ENCODE measurements around the gene FAM89B. TPM values are rescaled to one million over a fixed set of nuclear protein-coding genes. Genes with fewer than 3 reads are reported as not detected.

Gene FAM89B
- total RNA-seq, 1 donor from 2014 or later, result 47.5 TPM

DNA sequence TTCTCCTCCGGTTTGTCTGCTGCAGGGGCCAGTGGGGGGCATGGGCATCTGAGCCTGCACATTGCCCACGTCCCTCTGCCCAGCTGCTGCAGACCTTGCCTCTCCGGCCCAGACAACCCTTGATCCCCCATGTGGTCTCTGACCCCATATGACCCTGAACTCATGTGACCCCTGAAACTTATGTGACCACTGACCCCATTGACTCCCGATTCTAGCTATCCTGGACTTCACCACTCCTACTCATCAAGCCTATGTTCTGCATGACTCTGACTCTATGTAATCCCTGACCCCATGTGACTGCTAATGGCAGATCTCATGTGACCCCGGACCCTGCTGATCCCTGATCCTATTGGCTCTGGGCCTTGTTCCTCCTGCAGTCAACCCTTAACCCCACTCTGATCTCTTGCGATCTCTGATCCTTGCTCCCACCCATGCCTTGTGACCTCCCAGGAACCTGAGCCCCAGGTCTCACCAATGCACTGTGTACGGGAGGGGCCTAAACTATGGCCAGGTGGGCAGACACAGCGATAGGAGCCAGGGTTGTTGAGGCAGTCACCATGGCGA is 19.9 kb upstream of the FAM89B start:
- Mint-ChIP-seq H3K9me3 (ENCODE audit: unreplicated experiment) (peaks cover 5% of the 10 kb centered on the region), H3K4me3 (ENCODE audit: unreplicated experiment) (peak overlapping the region; percentile 72), H3K27me3 (ENCODE audit: low read depth, unreplicated experiment) (peaks cover 33% of the 10 kb centered on the region), H3K27ac (ENCODE audit: unreplicated experiment) (no peak overlapping the region), H3K4me1 (ENCODE audit: low read depth, unreplicated experiment) (peaks cover 17% of the 10 kb centered on the region), H3K36me3 (ENCODE audit: low read depth, unreplicated experiment) (peaks cover 23% of the 10 kb centered on the region)
- H3K9me3 ChIP-seq (ENCODE audit: insufficient read depth, low read depth, low read length), result no peaks in the 10 kb centered on the region
- FAIRE-seq (no peak), DNase-seq (ENCODE audit: low read depth) (no peak)
- H3K36me3 ChIP-seq (ENCODE audit: insufficient read depth, low read length), result peaks cover 19% of the 10 kb centered on the region
- no peak overlapping the region for H3K27ac ChIP-seq (ENCODE audit: low read depth, low read length)
- H3K4me3 ChIP-seq (ENCODE audit: insufficient read depth, low read depth, low read length), result no peak overlapping the region
- no peak overlapping the region for H3K4me2 ChIP-seq (ENCODE audit: low read length)
- no peaks in the 10 kb centered on the region for H3K27me3 ChIP-seq (ENCODE audit: insufficient read depth, low read length)
- TF ChIP-seq, protein P1, sequence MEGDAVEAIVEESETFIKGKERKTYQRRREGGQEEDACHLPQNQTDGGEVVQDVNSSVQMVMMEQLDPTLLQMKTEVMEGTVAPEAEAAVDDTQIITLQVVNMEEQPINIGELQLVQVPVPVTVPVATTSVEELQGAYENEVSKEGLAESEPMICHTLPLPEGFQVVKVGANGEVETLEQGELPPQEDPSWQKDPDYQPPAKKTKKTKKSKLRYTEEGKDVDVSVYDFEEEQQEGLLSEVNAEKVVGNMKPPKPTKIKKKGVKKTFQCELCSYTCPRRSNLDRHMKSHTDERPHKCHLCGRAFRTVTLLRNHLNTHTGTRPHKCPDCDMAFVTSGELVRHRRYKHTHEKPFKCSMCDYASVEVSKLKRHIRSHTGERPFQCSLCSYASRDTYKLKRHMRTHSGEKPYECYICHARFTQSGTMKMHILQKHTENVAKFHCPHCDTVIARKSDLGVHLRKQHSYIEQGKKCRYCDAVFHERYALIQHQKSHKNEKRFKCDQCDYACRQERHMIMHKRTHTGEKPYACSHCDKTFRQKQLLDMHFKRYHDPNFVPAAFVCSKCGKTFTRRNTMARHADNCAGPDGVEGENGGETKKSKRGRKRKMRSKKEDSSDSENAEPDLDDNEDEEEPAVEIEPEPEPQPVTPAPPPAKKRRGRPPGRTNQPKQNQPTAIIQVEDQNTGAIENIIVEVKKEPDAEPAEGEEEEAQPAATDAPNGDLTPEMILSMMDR (IDR thresholded peaks at IDR 0.05; ENCODE audit: insufficient read depth, low read depth, low read length), result no peak
- TF ChIP-seq EZH2 (IDR thresholded peaks at IDR 0.05; ENCODE audit: insufficient read depth, low read length), result no peak
- peaks cover 42% of the 10 kb centered on the region for H3K79me2 ChIP-seq (ENCODE audit: insufficient read depth, low read length)
- no peak overlapping the region for H2AFZ ChIP-seq (ENCODE audit: low read depth, low read length)
- peaks cover 38% of the 10 kb centered on the region for H3K4me1 ChIP-seq (ENCODE audit: insufficient read depth, low read length)
- peaks cover 72% of the 10 kb centered on the region for H4K20me1 ChIP-seq (ENCODE audit: insufficient read depth, low read length)
- no peak overlapping the region for H3K9ac ChIP-seq (ENCODE audit: low read length)

DNA sequence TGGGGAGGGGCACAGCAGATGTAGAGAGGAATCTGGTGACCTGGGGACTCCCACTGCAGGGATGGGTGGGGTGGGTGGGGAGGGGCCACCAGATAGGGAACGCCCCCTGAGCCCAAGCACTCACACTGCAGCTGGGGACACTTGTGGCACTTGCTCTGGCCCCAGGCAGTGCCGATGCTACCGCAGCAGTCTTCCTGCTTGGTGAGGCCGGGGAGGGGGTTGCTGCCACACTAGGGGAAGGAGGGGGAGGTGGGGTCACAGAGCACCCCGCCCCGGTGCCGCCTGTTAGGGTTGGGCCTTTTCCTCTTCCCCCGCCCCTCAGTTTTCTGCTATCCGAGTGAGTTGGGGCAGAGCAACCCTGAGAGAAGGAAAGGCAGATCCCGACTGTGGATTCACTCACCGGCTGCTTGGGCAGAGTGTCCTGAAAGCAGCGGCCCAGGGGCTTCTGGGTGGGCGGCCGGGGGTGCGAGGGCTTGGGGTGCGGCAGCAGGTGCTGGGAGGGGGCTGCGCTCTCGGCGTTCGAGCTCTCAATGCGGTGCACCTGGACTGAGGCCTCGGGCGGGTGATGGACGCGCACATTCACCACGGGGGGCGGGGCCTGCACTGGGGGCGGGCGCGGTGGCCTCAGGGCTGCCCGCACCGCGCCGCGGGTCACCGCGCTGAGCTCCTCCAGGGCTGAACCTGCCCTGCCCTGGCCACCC is 18.9 kb upstream of the FAM89B start:
- Mint-ChIP-seq H3K27ac (ENCODE audit: unreplicated experiment) (no peak overlapping the region), H3K36me3 (ENCODE audit: low read depth, unreplicated experiment) (peaks cover 16% of the 10 kb centered on the region), H3K9me3 (ENCODE audit: unreplicated experiment) (peaks cover 3% of the 10 kb centered on the region), H3K27me3 (ENCODE audit: low read depth, unreplicated experiment) (peaks cover 27% of the 10 kb centered on the region), H3K4me1 (ENCODE audit: low read depth, unreplicated experiment) (peaks cover 17% of the 10 kb centered on the region), H3K4me3 (ENCODE audit: unreplicated experiment) (no peak overlapping the region)
- H3K27me3 ChIP-seq (ENCODE audit: insufficient read depth, low read length), result no peaks in the 10 kb centered on the region
- peaks cover 17% of the 10 kb centered on the region for H3K36me3 ChIP-seq (ENCODE audit: insufficient read depth, low read length)
- H3K4me2 ChIP-seq (ENCODE audit: low read length), result peak overlapping the region; percentile 94
- no peak for TF ChIP-seq EZH2 (IDR thresholded peaks at IDR 0.05; ENCODE audit: insufficient read depth, low read length)
- TF ChIP-seq, protein P1 (IDR thresholded peaks at IDR 0.05; ENCODE audit: insufficient read depth, low read depth, low read length), result no peak
- H3K9me3 ChIP-seq (ENCODE audit: insufficient read depth, low read depth, low read length), result no peaks in the 10 kb centered on the region
- H3K27ac ChIP-seq (ENCODE audit: low read depth, low read length), result no peak overlapping the region
- DNase-seq (ENCODE audit: low read depth), result no peak
- peaks cover 62% of the 10 kb centered on the region for H4K20me1 ChIP-seq (ENCODE audit: insufficient read depth, low read length)
- H3K9ac ChIP-seq (ENCODE audit: low read length), result no peak overlapping the region
- no peak overlapping the region for H3K4me3 ChIP-seq (ENCODE audit: insufficient read depth, low read depth, low read length)
- peaks cover 43% of the 10 kb centered on the region for H3K79me2 ChIP-seq (ENCODE audit: insufficient read depth, low read length)
- H2AFZ ChIP-seq (ENCODE audit: low read depth, low read length), result no peak overlapping the region
- FAIRE-seq, result no peak
- H3K4me1 ChIP-seq (ENCODE audit: insufficient read depth, low read length), result peaks cover 38% of the 10 kb centered on the region

All from astrocyte (in vitro differentiated cells and primary cell).